Measurements from ENCODE around the gene FAM200B. TPM values are rescaled to one million over a fixed set of nuclear protein-coding genes. Genes with fewer than 3 reads are reported as not detected.
A peak's percentile ranks its signal among the peaks of the same experiment; 100 is the strongest.

FAM200B gene
- total RNA-seq (ENCODE audit: unreplicated experiment), result 27.4 TPM
- long read RNA-seq, full-length matches to known transcripts, result 11 of 14 reads
- long read RNA-seq, partial matches to known transcripts, result 0 of 14 reads
- long read RNA-seq, other reads (novel, unspliced or antisense), result 3 of 14 reads

DNA sequence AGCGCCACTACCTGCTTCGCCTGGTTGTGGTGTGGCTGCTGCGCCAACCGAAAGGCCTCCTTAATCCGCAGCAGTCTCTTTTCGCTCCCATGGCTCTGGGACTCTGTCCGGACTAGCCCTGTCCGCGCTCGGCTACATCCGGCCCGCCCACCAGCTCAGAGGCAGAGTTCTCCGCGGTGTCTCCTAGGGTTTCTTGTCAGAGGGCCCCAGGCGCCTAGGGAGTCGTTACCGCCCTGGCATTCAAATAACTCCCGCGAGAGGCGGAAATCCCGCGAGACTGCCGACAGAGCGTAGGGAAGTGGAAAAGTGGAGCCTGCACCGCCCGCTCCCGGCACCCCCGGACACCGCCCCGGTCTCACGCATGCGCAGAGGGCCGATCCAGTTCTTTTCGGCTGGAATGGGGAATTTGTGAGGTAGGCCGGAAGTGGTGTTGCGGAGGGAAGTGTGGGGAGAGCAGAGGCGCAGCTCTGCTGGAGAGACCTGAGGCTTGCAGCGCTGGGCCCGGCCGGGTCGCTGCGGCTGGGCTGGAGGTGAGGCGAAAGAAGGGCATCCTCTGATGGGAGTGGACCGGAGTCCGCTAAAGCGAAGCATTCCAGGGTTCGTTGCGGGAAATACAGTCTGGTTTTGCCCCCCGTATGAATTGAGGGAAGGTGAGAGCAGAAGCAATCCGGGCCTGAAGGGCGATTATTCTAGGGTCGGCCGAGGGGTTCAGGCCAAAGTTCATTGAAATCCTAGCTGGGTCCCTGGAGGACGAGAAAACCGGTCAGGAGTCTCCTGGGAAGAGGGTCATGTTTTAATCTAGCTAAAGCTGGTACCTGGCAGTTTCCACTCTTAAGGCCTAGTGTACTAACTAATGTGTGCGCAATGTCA lies at the start of gene FAM200B:
Gene FAM200B, plus strand, starts transcription at position 456 of the 870 bp plus-strand sequence. CDS start 5,151 bp downstream, outside the sequence.
- peak within 1 kb of the TSS; percentile 99 for H3K27ac Mint-ChIP-seq (ENCODE audit: unreplicated experiment)
- TF ChIP-seq, protein P1, sequence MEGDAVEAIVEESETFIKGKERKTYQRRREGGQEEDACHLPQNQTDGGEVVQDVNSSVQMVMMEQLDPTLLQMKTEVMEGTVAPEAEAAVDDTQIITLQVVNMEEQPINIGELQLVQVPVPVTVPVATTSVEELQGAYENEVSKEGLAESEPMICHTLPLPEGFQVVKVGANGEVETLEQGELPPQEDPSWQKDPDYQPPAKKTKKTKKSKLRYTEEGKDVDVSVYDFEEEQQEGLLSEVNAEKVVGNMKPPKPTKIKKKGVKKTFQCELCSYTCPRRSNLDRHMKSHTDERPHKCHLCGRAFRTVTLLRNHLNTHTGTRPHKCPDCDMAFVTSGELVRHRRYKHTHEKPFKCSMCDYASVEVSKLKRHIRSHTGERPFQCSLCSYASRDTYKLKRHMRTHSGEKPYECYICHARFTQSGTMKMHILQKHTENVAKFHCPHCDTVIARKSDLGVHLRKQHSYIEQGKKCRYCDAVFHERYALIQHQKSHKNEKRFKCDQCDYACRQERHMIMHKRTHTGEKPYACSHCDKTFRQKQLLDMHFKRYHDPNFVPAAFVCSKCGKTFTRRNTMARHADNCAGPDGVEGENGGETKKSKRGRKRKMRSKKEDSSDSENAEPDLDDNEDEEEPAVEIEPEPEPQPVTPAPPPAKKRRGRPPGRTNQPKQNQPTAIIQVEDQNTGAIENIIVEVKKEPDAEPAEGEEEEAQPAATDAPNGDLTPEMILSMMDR (IDR thresholded peaks at IDR 0.05; ENCODE audit: partially characterized antibody, unreplicated experiment), result no peak
- H3K4me1 Mint-ChIP-seq (ENCODE audit: low read depth, unreplicated experiment), result peaks cover 15% of the 10 kb centered on the region
- peak within 1 kb of the TSS; percentile 97 for H3K4me3 Mint-ChIP-seq (ENCODE audit: unreplicated experiment)
- H3K36me3 Mint-ChIP-seq (ENCODE audit: unreplicated experiment), result no peaks in the 10 kb centered on the region
- H3K27me3 Mint-ChIP-seq (ENCODE audit: unreplicated experiment), result peaks cover 3% of the 10 kb centered on the region
- peak; percentile 100 for DNase-seq
- H3K9me3 Mint-ChIP-seq (ENCODE audit: unreplicated experiment), result peaks cover 9% of the 10 kb centered on the region

DNA sequence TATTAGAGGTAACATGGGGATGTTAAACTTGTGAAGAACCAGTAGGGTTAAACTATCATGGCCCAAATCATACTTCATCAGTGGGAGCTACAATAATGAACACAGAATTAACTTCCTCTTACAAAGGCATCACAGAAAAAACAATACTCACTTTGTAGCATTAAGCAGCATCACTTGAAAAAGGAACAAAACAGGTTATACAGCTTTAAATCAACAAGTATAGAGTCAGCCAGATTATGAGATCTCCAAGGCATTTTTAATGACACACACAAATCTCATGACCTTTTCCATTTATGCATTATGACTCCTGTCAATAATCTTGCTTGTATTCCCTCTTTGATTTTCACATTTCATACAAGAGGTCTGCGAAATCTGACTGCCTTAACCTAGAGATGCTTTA lies 44.8 kb upstream of the FAM200B start:
- H3K36me3 Mint-ChIP-seq (ENCODE audit: unreplicated experiment), result peaks cover 8% of the 10 kb centered on the region
- DNase-seq, result no peak
- H3K4me3 Mint-ChIP-seq (ENCODE audit: unreplicated experiment), result no peak overlapping the region
- peaks cover 1% of the 10 kb centered on the region for H3K9me3 Mint-ChIP-seq (ENCODE audit: unreplicated experiment)
- H3K4me1 Mint-ChIP-seq (ENCODE audit: low read depth, unreplicated experiment), result no peaks in the 10 kb centered on the region
- TF ChIP-seq, protein P1 (IDR thresholded peaks at IDR 0.05; ENCODE audit: partially characterized antibody, unreplicated experiment), result no peak
- no peaks in the 10 kb centered on the region for H3K27me3 Mint-ChIP-seq (ENCODE audit: unreplicated experiment)
- no peak overlapping the region for H3K27ac Mint-ChIP-seq (ENCODE audit: unreplicated experiment)

DNA sequence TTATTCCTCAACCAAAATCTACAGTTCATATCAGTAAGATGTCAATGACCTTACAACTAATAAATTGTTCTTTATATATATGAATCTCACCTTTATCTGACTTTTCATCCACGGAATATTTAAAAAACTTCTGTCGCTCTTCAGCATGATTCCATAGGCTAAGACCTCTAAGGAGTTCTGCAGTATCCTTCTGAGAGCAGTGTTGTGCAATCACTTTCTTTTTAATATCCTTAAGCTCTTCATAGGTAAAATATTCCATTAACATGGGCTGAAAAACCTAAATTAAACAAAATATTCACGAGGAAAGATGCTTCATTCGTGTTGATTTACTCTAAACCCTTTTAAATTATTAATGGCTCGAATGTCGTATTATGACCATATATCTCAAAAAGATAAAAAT lies 43.2 kb upstream of the FAM200B start:
- TF ChIP-seq, protein P1 (IDR thresholded peaks at IDR 0.05; ENCODE audit: partially characterized antibody, unreplicated experiment), result no peak
- no peaks in the 10 kb centered on the region for H3K9me3 Mint-ChIP-seq (ENCODE audit: unreplicated experiment)
- H3K4me1 Mint-ChIP-seq (ENCODE audit: low read depth, unreplicated experiment), result no peaks in the 10 kb centered on the region
- H3K36me3 Mint-ChIP-seq (ENCODE audit: unreplicated experiment), result no peaks in the 10 kb centered on the region
- H3K4me3 Mint-ChIP-seq (ENCODE audit: unreplicated experiment), result no peak overlapping the region
- no peaks in the 10 kb centered on the region for H3K27me3 Mint-ChIP-seq (ENCODE audit: unreplicated experiment)
- H3K27ac Mint-ChIP-seq (ENCODE audit: unreplicated experiment), result no peak overlapping the region
- DNase-seq, result no peak

DNA sequence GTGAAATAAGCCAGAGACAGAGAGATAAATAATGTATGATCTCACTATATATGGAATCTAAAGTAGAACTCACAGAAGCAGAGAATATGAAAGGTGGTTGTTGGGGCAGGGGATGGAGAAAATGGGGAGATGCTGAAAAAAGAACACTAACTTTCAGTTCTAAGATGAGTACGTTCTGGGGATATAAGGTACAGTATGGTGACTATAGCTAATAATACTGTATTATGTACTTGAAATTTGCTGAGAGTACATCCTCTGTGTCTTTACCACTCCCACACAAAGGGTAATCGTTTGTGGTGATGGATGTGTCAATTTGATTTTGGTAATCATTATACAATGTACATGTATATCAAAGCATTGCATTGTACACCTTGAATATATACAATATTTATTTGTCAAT lies 33.0 kb upstream of the FAM200B start:
- TF ChIP-seq, protein P1 (IDR thresholded peaks at IDR 0.05; ENCODE audit: partially characterized antibody, unreplicated experiment), result no peak
- Mint-ChIP-seq H3K9me3 (ENCODE audit: unreplicated experiment) (no peaks in the 10 kb centered on the region), H3K27me3 (ENCODE audit: unreplicated experiment) (no peaks in the 10 kb centered on the region), H3K4me1 (ENCODE audit: low read depth, unreplicated experiment) (peaks cover 16% of the 10 kb centered on the region), H3K27ac (ENCODE audit: unreplicated experiment) (no peak overlapping the region), H3K36me3 (ENCODE audit: unreplicated experiment) (no peaks in the 10 kb centered on the region), H3K4me3 (ENCODE audit: unreplicated experiment) (no peak overlapping the region)
- DNase-seq, result no peak
